ENCODE results near the gene SERPINB12. TPM values are rescaled to one million over a fixed set of nuclear protein-coding genes. Genes with fewer than 3 reads are reported as not detected.

Gene SERPINB12, protein sequence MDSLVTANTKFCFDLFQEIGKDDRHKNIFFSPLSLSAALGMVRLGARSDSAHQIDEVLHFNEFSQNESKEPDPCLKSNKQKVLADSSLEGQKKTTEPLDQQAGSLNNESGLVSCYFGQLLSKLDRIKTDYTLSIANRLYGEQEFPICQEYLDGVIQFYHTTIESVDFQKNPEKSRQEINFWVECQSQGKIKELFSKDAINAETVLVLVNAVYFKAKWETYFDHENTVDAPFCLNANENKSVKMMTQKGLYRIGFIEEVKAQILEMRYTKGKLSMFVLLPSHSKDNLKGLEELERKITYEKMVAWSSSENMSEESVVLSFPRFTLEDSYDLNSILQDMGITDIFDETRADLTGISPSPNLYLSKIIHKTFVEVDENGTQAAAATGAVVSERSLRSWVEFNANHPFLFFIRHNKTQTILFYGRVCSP
- not detected for total RNA-seq

DNA sequence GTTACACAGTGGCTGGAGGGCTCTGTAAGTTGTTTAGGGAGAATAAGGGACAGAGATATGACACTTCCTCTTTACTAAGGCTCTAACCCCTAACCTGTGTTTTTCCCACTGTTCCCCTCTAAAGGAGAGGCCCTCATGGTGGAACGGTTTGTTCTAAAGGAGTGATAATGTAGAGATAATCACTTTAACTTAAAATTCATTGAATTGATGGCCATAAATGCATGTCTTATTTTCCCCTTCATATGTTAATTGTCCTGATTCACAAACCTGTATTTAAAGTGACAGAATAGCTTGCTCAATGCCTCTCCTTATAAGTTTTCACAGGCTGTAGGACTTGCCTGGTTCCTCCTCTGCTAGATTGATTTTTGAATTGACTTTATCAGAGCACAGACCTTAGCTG lies at the start of gene SERPINB12:
SERPINB12 (plus strand) TSS at position 301 of the 400 bp plus-strand sequence. CDS start 13,791 bp downstream, outside the sequence.
- no peak within 1 kb of the TSS for H3K27ac ChIP-seq
- no peaks in the 10 kb centered on the region for H3K4me1 ChIP-seq
- DNase-seq (ENCODE audit: low spot score in 2 of 2): no peak
- H3K9me3 ChIP-seq: no peaks in the 10 kb centered on the region
- no peak within 1 kb of the TSS for H3K4me3 ChIP-seq
- no peaks in the 10 kb centered on the region for H3K36me3 ChIP-seq
- intact Hi-C loops (cut with DNase I; ENCODE audit: low total_unique reads): no loop called here
- no peaks in the 10 kb centered on the region for H3K27me3 ChIP-seq
- no peak for TF ChIP-seq POLR2AphosphoS5 (IDR thresholded peaks at IDR 0.05)
- no peak for TF ChIP-seq POLR2A (IDR thresholded peaks at IDR 0.05)
- TF ChIP-seq, protein P1, sequence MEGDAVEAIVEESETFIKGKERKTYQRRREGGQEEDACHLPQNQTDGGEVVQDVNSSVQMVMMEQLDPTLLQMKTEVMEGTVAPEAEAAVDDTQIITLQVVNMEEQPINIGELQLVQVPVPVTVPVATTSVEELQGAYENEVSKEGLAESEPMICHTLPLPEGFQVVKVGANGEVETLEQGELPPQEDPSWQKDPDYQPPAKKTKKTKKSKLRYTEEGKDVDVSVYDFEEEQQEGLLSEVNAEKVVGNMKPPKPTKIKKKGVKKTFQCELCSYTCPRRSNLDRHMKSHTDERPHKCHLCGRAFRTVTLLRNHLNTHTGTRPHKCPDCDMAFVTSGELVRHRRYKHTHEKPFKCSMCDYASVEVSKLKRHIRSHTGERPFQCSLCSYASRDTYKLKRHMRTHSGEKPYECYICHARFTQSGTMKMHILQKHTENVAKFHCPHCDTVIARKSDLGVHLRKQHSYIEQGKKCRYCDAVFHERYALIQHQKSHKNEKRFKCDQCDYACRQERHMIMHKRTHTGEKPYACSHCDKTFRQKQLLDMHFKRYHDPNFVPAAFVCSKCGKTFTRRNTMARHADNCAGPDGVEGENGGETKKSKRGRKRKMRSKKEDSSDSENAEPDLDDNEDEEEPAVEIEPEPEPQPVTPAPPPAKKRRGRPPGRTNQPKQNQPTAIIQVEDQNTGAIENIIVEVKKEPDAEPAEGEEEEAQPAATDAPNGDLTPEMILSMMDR (IDR thresholded peaks at IDR 0.05): no peak

DNA sequence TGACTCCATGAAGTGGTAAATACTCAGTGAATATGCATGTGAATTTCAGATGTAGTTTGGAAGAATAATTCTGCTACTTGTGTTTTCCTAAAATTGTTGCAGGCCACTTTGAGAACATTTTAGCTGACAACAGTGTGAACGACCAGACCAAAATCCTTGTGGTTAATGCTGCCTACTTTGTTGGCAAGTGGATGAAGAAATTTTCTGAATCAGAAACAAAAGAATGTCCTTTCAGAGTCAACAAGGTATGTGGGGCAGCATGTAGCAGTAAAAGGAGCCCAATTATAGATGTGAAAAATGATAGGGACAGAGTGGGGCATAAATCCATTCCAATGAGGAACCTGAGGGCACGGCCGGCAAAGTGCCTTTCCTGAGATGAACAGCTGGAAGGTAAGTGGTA lies 49.3 kb upstream of the SERPINB12 start:
- no peak for TF ChIP-seq POLR2AphosphoS5 (IDR thresholded peaks at IDR 0.05)
- TF ChIP-seq POLR2A (IDR thresholded peaks at IDR 0.05): no peak
- TF ChIP-seq, protein P1 (IDR thresholded peaks at IDR 0.05): no peak
- Histone ChIP-seq H3K4me3 (no peak overlapping the region), H3K27me3 (no peaks in the 10 kb centered on the region), H3K9me3 (no peaks in the 10 kb centered on the region), H3K36me3 (no peaks in the 10 kb centered on the region), H3K27ac (peak overlapping the region in 1 of 2 donors; percentile 19), H3K4me1 (no peaks in the 10 kb centered on the region)
- intact Hi-C loops (cut with DNase I; ENCODE audit: low total_unique reads): no loop called here
- no peak for DNase-seq (ENCODE audit: low spot score in 2 of 2)

DNA sequence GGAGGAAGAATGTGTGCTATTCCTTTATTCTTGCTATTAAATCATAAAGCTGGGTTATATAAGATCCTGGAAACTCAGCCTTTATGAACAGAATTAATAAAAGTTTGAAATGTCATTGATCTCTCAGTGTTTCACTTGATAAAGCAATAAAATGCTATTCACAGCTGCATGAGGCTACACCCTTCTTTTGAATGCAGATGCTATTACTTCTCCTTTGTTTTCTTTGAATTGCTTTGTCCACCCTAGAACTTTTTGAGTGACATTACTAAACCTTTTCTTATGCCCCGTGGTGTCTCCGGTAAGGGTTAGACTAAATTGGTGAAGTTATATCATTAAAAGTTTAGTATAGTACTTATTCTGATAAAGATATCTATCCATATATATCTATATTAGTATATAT lies 46.5 kb upstream of the SERPINB12 start:
- intact Hi-C loops (cut with DNase I; ENCODE audit: low total_unique reads): no loop called here
- no peak for DNase-seq (ENCODE audit: low spot score in 2 of 2)
- H3K4me1 ChIP-seq: no peaks in the 10 kb centered on the region
- no peak overlapping the region for H3K4me3 ChIP-seq
- TF ChIP-seq POLR2A (IDR thresholded peaks at IDR 0.05) (no peak), POLR2AphosphoS5 (IDR thresholded peaks at IDR 0.05) (no peak)
- TF ChIP-seq, protein P1 (IDR thresholded peaks at IDR 0.05): no peak
- no peaks in the 10 kb centered on the region for H3K9me3 ChIP-seq
- no peaks in the 10 kb centered on the region for H3K36me3 ChIP-seq
- H3K27ac ChIP-seq: no peak overlapping the region
- H3K27me3 ChIP-seq: no peaks in the 10 kb centered on the region

DNA sequence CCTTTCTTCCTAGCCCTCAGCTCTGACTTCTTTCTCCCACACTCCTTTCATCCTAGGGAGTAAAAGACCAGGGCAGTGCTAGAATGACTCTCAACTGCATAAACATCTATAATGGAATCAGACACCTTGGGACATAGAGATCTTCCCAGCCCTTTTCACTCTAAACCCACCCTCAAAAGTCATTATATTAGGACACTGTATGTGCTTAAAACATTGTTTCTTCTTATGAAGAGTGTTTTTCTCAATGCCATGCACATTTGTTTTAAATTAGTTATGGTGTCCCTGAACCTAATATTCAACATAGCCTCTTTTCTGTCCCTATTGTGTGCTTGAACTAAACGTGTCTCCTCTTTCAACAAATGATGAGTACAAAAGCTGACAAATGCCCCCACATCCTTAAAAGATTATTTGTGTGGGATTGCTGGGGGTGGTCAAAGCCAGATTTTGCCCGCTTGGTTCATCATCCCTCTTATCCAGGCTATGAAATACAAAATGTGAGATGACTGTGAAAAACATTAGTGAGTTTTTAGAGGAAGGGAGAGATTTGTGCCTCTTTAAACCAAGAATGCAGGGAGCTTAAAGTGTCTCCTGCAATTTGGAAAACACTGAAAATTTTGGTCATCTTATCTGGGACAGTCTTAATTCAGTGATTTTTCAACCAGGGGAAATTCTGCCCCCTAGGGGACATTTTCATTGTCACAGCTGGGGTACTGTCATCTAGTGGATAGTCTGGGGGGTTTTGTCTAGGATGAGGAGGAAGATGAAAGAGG lies 36.4 kb upstream of the SERPINB12 start:
- H3K9me3 ChIP-seq: no peaks in the 10 kb centered on the region
- no peaks in the 10 kb centered on the region for H3K36me3 ChIP-seq
- peaks cover 0 to 9% of the 10 kb centered on the region in 2 donors for H3K27me3 ChIP-seq
- H3K27ac ChIP-seq: no peak overlapping the region
- no peaks in the 10 kb centered on the region for H3K4me1 ChIP-seq
- intact Hi-C loops (cut with DNase I; ENCODE audit: low total_unique reads): no loop called here
- TF ChIP-seq POLR2AphosphoS5 (IDR thresholded peaks at IDR 0.05) (no peak), POLR2A (IDR thresholded peaks at IDR 0.05) (no peak)
- TF ChIP-seq, protein P1 (IDR thresholded peaks at IDR 0.05): peak in 2 of 3 donors; percentile 16 to 30
- H3K4me3 ChIP-seq: no peak overlapping the region
- no peak for DNase-seq (ENCODE audit: low spot score in 2 of 2)

DNA sequence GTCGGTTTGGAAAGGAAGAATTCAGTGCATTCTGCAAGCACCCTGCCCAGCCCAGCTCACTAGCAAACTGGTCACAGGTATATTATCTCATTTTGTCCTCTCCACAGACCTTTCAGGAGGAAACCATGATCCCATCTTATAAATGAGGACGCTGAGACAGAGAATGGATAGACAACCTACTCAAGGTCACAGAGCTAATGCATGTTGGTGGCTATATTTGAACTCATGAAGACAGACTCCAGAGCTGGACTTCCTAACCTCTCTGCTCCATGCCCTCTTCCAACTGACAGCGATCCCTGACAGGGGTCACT lies 35.9 kb upstream of the SERPINB12 start:
- DNase-seq (ENCODE audit: low spot score in 2 of 2): no peak
- intact Hi-C loops (cut with DNase I; ENCODE audit: low total_unique reads): no loop called here
- no peaks in the 10 kb centered on the region for H3K36me3 ChIP-seq
- TF ChIP-seq, protein P1 (IDR thresholded peaks at IDR 0.05): no peak
- TF ChIP-seq POLR2A (IDR thresholded peaks at IDR 0.05): no peak
- no peak for TF ChIP-seq POLR2AphosphoS5 (IDR thresholded peaks at IDR 0.05)
- H3K27ac ChIP-seq: no peak overlapping the region
- peaks cover 0 to 9% of the 10 kb centered on the region in 2 donors for H3K27me3 ChIP-seq
- no peaks in the 10 kb centered on the region for H3K9me3 ChIP-seq
- no peaks in the 10 kb centered on the region for H3K4me1 ChIP-seq
- no peak overlapping the region for H3K4me3 ChIP-seq
